ENCODE results near the gene CDCA7L. TPM values are rescaled to one million over a fixed set of nuclear protein-coding genes. Genes with fewer than 3 reads are reported as not detected.
"Not testable (repeated sequence)": the region's sequence is repeated elsewhere in the genome, so short reads cannot be mapped to it uniquely, and the experiment has no call there.

CDCA7L gene
- total RNA-seq, 1 donor from 2014 or later, result 28.2 TPM

GRCh38 chr7:21938463-21938862, 7.2 kb downstream of the CDCA7L start:
- no peak for DNase-seq (ENCODE audit: low read depth)
- no peak overlapping the region for H3K4me3 ChIP-seq (ENCODE audit: low read depth, low read length)
- no peak for TF ChIP-seq CTCF (conservative IDR thresholded peaks at IDR 0.05; ENCODE audit: low read depth, low read length)

DNA sequence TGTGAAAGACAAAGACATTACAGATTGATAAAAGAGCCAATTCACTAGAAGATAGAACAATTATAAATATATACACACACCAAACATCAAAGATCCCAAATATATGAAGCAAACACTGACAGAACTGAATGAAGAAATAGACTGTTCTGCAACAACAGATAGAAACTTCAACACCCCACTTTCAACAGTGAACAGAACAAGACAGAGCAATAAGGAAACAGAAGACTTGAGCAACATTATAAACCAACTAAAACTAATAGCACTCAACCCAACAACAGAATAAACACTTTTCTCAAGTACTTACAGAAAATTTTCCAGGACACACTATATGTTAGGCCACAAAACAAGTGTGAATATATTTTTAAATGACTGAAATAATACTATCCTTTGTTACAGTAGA, 10.9 kb downstream of the CDCA7L start:
- DNase-seq (ENCODE audit: low read depth), result no peak
- no peak for TF ChIP-seq CTCF (conservative IDR thresholded peaks at IDR 0.05; ENCODE audit: low read depth, low read length)
- no peak overlapping the region for H3K4me3 ChIP-seq (ENCODE audit: low read depth, low read length)

- H3K4me3 ChIP-seq (ENCODE audit: low read depth, low read length); DNase-seq (ENCODE audit: low read depth): not testable (repeated sequence)
Measured at GRCh38 chr7:21933293-21933692, 12.4 kb downstream of the CDCA7L start.

GRCh38 chr7:21927693-21928092, 18.0 kb downstream of the CDCA7L start:
- DNase-seq (ENCODE audit: low read depth), result no peak
- TF ChIP-seq CTCF (conservative IDR thresholded peaks at IDR 0.05; ENCODE audit: low read depth, low read length), result no peak
- H3K4me3 ChIP-seq (ENCODE audit: low read depth, low read length), result no peak overlapping the region

- no peak for DNase-seq (ENCODE audit: low read depth)
- no peak overlapping the region for H3K4me3 ChIP-seq (ENCODE audit: low read depth, low read length)
- no peak for TF ChIP-seq CTCF (conservative IDR thresholded peaks at IDR 0.05; ENCODE audit: low read depth, low read length)
Measured at GRCh38 chr7:21926448-21926847, 19.3 kb downstream of the CDCA7L start.

DNA sequence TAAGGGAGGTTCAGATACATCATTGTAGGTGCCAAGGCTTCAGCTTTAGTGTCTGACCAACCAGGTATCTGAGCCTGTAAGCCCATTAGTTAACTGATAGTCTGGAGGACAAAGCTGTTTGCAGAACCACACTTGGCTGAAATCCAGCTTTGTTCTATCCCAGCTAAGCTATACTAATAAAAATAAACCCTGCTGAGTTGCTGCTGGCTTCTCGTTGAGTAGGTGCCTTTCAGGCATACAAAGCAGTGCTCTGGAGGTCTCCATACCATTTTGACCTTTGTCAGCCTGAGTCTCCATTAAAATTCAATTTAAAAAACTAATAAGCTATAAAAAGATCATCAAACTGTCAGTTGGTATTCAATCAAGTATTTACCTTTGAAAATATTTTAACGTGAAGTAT, 22.0 kb downstream of the CDCA7L start:
- TF ChIP-seq CTCF (conservative IDR thresholded peaks at IDR 0.05; ENCODE audit: low read depth, low read length), result no peak
- DNase-seq (ENCODE audit: low read depth), result no peak
- no peak overlapping the region for H3K4me3 ChIP-seq (ENCODE audit: low read depth, low read length)

- TF ChIP-seq CTCF (conservative IDR thresholded peaks at IDR 0.05; ENCODE audit: low read depth, low read length), result no peak
- no peak overlapping the region for H3K4me3 ChIP-seq (ENCODE audit: low read depth, low read length)
- no peak for DNase-seq (ENCODE audit: low read depth)
Measured at GRCh38 chr7:21922605-21923004, 23.1 kb downstream of the CDCA7L start.

DNA sequence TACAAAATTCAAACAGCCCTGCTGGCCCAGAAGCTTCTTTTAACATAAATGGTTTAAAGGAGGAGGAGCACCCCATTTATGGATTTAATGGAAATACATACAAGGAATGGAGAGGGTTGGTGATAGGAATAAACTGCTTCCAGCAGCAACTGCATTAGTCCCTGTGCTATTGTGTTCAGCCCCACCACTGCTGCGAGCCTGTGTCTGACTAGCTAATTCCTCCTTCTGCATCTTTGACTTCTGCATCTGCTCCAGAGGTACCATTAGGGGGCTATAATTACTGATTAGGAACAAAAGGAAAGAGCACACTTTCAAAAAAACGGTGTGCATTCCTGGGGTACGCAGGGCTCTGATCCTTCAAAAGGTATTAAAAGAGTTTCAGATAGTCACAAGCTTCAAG, 24.8 kb downstream of the CDCA7L start:
- no peak for DNase-seq (ENCODE audit: low read depth)
- no peak for TF ChIP-seq CTCF (conservative IDR thresholded peaks at IDR 0.05; ENCODE audit: low read depth, low read length)

More for the DNA sequence above, 24.8 kb downstream of the CDCA7L start:
- no peak overlapping the region for H3K4me3 ChIP-seq (ENCODE audit: low read depth, low read length)
